Activated CD8-positive, alpha-beta memory T cell treated with anti-CD3 and anti-CD28 coated beads, Interleukin-2, amount 50 U/mL, for 1 hour (primary cell): Measurements from ENCODE around the gene GUCA1A.
"Not testable (repeated sequence)": the region's sequence is repeated elsewhere in the genome, so short reads cannot be mapped to it uniquely, and the experiment has no call there.

ENCODE experiments used
- DNase-seq: peaks from one replicate; pipeline ENCODE4 v3.0.0-alpha.2; 2020; ENCODE audit errors: extremely low read depth

GUCA1A gene

GRCh38 chr6:42177514-42178364 lies 4.6 kb downstream of the GUCA1A start:
- DNase-seq = no peak

- no peak for DNase-seq
Observed at GRCh38 chr6:42179261-42179944, 6.2 kb downstream of the GUCA1A start.

- DNase-seq = no peak
Observed at GRCh38 chr6:42179945-42180313, 6.8 kb downstream of the GUCA1A start.

DNA sequence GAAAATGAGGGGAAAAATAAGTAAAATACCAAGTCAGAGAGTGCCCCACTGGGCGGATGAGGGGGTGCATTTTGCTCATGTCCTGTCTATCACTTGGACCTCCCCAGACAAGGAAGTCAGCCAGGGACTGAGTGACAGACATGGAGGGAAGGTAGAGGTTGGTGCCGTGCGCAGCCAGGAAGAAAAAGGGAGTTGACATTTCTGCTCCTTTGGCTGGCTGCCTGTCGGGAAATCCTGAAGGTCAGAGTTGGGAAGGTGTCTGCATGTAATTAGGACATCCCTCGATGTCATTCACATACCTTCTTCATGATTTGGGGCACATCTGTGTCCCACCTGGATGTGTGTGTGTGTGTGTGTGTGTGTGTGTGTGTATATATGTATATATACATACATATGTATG lies 8.9 kb downstream of the GUCA1A start:
- DNase-seq = no peak

- DNase-seq = no peak
Observed at GRCh38 chr6:42184475-42184874, 11.3 kb downstream of the GUCA1A start.

- DNase-seq = no peak
Observed at GRCh38 chr6:42185597-42185996, 12.4 kb downstream of the GUCA1A start.

DNA sequence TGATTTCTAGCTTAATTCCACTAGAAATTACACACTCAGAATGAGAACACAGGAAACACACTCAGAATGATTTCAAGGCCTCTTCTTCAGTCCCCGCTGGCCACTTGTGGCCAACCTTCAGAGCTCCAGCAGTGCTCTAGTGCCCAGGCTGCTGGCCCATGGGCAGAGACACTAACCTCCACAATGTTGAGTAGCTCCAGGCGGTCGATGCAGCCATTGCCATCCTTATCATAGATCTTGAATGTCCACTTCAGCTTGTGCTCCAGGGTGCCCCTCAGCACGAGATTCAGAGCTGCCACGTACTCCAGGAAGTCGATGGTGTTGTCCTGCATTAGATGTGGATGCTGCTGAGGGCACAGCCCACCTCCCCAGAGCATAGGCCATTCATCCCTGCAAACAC lies 15.2 kb downstream of the GUCA1A start:
- no peak for DNase-seq

DNA sequence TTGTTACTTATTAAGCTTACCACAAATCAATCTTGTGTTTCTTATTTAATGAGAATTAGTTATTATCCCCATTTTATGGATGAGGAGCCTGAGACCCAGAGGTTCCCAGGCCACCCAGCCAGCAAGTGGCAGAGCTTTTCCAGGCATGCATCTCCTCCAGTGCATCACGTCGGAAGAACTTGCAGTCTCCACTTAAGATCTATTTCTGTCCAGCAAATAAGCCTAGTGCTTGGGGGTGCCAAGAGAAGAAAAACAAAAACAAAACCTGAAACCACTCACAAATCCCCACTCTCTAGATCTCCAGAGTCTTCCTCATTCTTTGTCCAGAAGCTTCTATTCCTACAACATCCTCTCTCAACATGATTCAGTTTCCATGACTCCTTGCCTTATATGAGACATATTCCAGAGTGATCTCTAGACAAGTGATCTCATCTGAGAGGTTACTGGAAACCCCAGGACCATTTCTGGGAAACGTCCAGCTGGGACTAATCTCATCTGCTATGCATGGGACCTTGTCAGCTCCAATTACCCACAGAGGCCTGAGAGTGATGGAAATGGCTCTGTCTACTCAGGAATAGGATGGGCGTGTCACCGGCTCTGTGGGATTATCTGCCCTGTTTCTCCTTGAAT lies 17.5 kb downstream of the GUCA1A start:
- no peak for DNase-seq

DNA sequence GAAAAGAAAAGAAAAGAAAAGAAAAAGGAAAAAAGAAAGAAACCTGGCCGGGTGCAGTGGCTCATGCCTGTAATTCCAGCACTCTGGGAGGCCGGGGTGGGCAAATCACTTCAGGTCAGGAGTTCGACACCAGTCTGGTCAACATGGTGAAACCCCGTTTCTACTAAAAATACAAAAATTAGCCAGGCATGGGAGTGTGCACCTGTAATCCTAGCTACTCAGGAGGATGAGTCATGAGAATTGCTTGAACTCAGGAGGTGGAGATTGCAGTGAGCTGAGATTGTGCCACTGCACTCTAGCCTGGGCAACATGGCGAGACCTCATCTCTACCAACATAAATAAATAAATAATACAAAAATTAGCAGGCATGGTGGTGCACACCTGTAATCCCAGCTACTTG lies 19.2 kb downstream of the GUCA1A start:
- not testable (repeated sequence) for DNase-seq

DNA sequence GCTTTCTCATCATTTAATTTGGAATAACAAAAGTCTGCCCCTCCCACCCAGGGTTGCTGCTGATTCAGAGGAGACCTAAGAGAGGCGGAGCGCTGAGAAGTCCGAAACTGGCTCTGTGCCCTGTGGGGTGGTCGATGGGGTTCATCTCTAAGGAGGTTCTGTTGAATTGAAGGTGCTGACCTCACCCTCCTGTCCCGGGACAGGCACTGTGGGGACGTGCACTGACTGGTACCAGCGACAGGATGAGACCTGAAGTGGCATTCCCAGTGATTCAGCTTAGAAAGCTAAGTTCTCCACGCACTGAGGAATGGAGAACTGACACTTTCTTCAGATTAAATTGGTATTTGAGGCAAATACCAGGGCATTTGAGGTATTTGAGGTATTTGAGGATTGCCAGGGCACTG lies 20.3 kb downstream of the GUCA1A start:
- DNase-seq = no peak

- no peak for DNase-seq
Observed at GRCh38 chr6:42194056-42194455, 20.9 kb downstream of the GUCA1A start.

- DNase-seq = no peak
Observed at GRCh38 chr6:42195415-42195814, 22.3 kb downstream of the GUCA1A start.

GRCh38 chr6:42197555-42198362 lies 24.6 kb downstream of the GUCA1A start:
- DNase-seq = no peak

DNA sequence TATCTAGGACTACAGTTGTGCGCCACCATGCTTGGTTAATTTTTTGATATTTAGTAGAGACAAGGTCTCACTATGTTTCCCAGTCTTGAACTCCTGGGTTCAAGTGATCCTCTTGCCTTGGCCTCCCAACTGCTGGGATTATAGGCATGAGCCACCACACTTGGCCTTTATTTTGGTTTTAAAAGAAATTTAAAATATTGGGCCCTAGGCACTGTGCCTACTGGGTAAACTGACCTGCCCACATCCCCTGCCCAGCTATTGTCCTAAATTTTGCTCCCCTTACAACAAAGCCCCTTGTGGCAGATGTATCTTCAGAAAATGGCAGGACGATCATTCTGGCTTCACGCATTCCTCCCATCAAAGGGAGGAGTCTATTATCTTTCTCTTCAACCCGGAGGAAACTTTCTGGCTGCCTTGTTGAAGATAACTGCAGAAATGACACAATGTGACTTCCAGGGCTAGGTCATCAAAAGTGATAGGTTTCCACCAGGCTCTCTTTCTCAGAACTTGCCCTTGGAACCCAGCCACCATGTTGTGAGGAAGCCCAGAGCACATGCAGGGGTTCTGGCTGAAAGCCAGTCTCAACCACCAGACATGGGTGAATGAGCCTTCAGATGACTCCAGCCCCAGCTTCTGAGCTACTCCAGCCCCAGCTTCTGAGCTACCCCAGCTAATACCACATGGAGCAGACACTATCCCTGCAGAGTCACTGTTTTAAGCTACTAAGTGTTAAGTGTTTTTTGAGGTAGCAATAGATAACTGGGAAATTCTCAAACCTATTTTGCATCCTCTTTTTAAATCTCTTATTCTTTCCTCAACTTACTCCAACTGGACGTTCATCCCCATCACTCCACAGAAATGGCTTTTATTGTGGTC lies 26.2 kb downstream of the GUCA1A start:
- no peak for DNase-seq

- DNase-seq = no peak
Observed at GRCh38 chr6:42200035-42200434, 26.9 kb downstream of the GUCA1A start.

DNA sequence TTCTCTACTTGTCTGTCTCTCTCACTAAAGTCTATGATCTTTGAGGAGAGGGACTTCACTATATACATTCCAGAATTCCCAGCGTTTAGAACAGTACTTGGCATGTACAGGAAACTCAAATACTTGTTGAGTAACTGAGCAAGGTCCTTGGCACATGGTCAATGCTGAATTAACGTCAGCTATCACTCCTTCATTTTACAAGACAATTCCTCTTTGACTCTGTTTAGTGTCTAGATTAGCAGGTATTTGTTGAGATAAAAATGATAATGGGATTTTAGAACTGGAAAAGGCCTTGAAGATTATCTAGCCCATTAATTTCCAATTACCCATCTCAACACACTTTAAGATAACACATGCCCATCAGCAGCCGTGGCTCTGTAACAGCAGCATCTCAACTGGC lies 28.2 kb downstream of the GUCA1A start:
- no peak for DNase-seq

- not testable (repeated sequence) for DNase-seq
Observed at GRCh38 chr6:42202131-42202915, 29.2 kb downstream of the GUCA1A start.

DNA sequence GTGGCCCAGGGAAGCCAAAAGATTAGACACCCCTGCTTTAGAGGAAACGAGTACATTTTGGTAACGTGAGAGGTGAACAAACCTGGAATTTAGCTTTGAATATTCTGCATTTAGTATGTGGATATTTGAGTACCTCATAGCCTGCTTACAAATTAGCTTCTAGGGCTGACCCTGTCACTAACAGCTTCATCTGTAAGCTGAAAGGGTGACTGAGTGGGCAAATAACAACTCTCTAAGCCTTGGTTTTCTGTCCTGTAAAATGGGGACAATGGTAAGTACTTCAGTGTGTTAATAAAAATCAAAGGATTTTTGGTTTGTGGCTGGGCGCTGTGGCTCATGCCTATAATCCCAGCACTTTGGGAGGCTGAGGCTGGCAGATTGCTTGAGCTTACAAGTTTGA lies 30.0 kb downstream of the GUCA1A start:
- no peak for DNase-seq

DNA sequence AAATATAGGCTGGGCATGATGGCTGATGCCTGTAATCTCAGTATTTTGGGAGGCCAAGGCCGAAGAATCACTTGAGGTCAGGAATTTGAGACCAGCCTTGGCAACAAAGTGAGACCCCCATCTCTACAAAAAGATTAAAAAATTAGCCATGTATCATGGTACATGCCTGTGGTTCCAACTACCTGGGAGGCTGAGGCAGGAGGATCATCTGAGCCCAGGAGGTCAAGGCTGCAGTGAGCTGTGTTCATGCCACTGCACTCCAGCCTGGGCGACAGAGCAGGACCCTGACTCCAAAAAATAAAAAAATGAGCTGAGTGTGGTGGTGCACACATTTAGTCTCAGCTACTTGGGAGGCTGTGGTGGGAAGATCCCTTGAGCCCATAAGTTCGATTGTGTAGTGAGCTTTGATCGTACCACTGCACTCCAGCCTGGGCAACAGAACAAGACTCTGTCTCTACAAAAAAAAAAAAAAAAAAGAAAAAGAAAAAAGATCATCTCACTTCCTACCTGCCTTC lies 31.7 kb downstream of the GUCA1A start:
- DNase-seq = no peak

GRCh38 chr6:42207559-42207958 lies 34.4 kb downstream of the GUCA1A start:
- DNase-seq = not testable (repeated sequence)
